Naive thymus-derived CD4-positive, alpha-beta T cell (primary cell): ENCODE measurements around the gene CCDC88C. TPM values are rescaled to one million over a fixed set of nuclear protein-coding genes. Genes with fewer than 3 reads are reported as not detected.
A peak's percentile ranks its signal among the peaks of the same experiment; 100 is the strongest.

Experiments used
- ATAC-seq: fragments of 150-1000 bp; cut with Tn5 transposase; 2 replicates; pipeline ENCODE4 v1.10.0; 2021; ENCODE audit warnings: mild to moderate bottlenecking, moderate library complexity
- CTCF ChIA-PET: fragments of 350-600 bp; sonication (Branson Sonifier 250); formaldehyde crosslinking; loops from one replicate; lab custom pipeline; 2021; ENCODE audit warnings: antibody characterized with exemption; lab: Charles Lee
- POLR2A ChIA-PET: fragments of 350-600 bp; sonication (Branson Sonifier 250); formaldehyde crosslinking; loops from one replicate; lab custom pipeline; 2021; ENCODE audit warnings: antibody characterized with exemption, inconsistent platforms; lab: Charles Lee
- DNase-seq, 9 donors: peaks; one replicate each; pipeline versions ENCODE4 v3.0.0 to v3.0.0-alpha.2; 2020 to 2022; ENCODE audit warnings: mixed read lengths in 1 of 9
- H3K27ac ChIP-seq: one replicate; pipeline ENCODE4 v1.7.0; 2013; ENCODE audit warnings: mild to moderate bottlenecking, low read depth, low read length, moderate library complexity
- H3K27me3 ChIP-seq, 2 donors: one replicate each; pipeline ENCODE4 v1.7.0; 2013; ENCODE audit warnings: low read length in 2 of 2, mild to moderate bottlenecking in 2 of 2, moderate library complexity in 2 of 2; ENCODE audit not compliant: control insufficient read depth in 2 of 2, insufficient read depth in 2 of 2
- H3K36me3 ChIP-seq, 3 experiments: 1 replicate in 2 of 3; 2 replicates in 1 of 3; pipeline ENCODE4 v1.7.0; 2013; ENCODE audit warnings: low read length in 3 of 3, mild to moderate bottlenecking in 3 of 3, moderate library complexity in 1 of 3; ENCODE audit not compliant: insufficient read depth in 3 of 3, control insufficient read depth in 2 of 3
- H3K4me1 ChIP-seq, 2 donors: one replicate each; pipeline ENCODE4 v1.7.0; 2013; ENCODE audit warnings: low read length in 2 of 2, mild to moderate bottlenecking in 2 of 2, moderate library complexity in 1 of 2; ENCODE audit not compliant: control insufficient read depth in 2 of 2, insufficient read depth in 2 of 2
- H3K4me3 ChIP-seq: 2 replicates; pipeline ENCODE4 v1.7.0; 2013; ENCODE audit warnings: mild to moderate bottlenecking, low read length
- H3K9me3 ChIP-seq, 3 experiments: 1 replicate in 2 of 3; 2 replicates in 1 of 3; pipeline ENCODE4 v1.7.0; 2013; ENCODE audit warnings: low read length in 3 of 3; ENCODE audit not compliant: control insufficient read depth in 2 of 3
- H3K27ac Mint-ChIP-seq, 9 donors: one replicate each; pipeline ENCODE4 v1.8.0; 2020 to 2022; ENCODE audit warnings: mixed read lengths in 9 of 9, mild to moderate bottlenecking in 8 of 9, moderate library complexity in 5 of 9, inconsistent platforms in 2 of 9
- H3K27me3 Mint-ChIP-seq, 5 donors: one replicate each; pipeline ENCODE4 v1.8.0; 2021 to 2022; ENCODE audit warnings: mixed read lengths in 5 of 5, mild to moderate bottlenecking in 1 of 5
- H3K36me3 Mint-ChIP-seq, 5 donors: one replicate each; pipeline ENCODE4 v1.8.0; 2020 to 2022; ENCODE audit warnings: mixed read lengths in 5 of 5, mild to moderate bottlenecking in 3 of 5, inconsistent platforms in 1 of 5
- H3K4me1 Mint-ChIP-seq, 7 donors: one replicate each; pipeline ENCODE4 v1.8.0; 2020 to 2022; ENCODE audit warnings: mixed read lengths in 7 of 7, mild to moderate bottlenecking in 3 of 7, inconsistent platforms in 1 of 7
- H3K4me3 Mint-ChIP-seq, 10 donors: one replicate each; pipeline ENCODE4 v1.8.0; 2020 to 2022; ENCODE audit warnings: mild to moderate bottlenecking in 10 of 10, mixed read lengths in 10 of 10, moderate library complexity in 6 of 10, inconsistent platforms in 2 of 10
- H3K9me3 Mint-ChIP-seq, 11 donors: one replicate each; pipeline ENCODE4 v1.8.0; 2020 to 2022; ENCODE audit warnings: mixed read lengths in 11 of 11, mild to moderate bottlenecking in 4 of 11, inconsistent platforms in 1 of 11, moderate library complexity in 1 of 11
- intact Hi-C, 2 donors: fragments of 100-400 bp; cut with micrococcal nuclease; formaldehyde crosslinking; loops; one replicate each; pipeline ENCODE4 v1.15.1; 2023
- polyA plus RNA-seq, 2 donors: library from polyadenylated mRNA; unstranded; fragments of 300-500 nt; fragmentation: Illumina TruSeq; gene quantifications; one replicate each; pipeline ENCODE4 v1.2.3, GENCODE V29; 2021
- total RNA-seq, 6 experiments: library from RNA in 5 of 6; stranded (reverse) in 5 of 6; gene quantifications; 1 replicate in 5 of 6; 2 replicates in 1 of 6; pipeline ENCODE4 v1.2.3 and lab custom pipeline; 2021 to 2026

The CCDC88C gene
- total and polyA plus RNA-seq, 7 experiments from 2014 or later: 23.6 to 324 (median 274) TPM

DNA sequence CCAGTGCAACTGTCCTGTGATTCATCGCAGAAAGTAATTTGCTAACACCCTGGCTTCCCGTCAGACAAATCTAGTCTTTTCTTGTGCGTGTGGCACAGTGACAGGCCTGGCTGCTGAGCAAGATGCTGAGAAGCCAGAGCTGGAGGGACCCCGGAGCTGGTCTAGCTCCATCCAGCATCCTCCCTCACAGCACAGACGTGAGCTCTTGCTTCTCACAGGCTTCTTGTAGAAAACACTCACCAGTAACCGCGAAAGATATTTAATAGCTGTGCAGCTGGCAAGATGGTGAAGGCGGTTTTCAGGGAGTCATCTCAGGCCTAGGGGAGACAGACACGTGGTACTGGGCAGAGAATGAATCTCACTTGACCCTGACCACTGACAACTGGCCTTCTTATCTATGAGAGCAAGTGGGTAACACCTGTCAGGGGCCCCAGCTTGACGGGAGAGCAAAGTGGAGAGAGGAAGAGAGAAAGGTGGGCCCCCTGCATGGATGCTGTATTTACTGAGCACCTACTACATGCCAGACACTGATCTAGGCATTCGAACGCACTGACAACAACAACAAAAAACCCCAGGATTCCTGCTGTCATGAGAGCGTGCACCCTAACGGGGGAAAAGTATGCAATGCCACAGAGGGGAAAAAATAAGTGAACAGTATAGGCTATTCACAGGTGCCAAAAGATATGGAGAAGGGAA lies 63.3 kb downstream of the CCDC88C start:
- no peak for DNase-seq
- POLR2A ChIA-PET: interaction anchor here (0.8 to 9.6 kb wide), 6 partner anchors 8 to 90 kb away, joined by 3 to 150 read pairs (median 4); partner anchors contain the start of gene CCDC88C

DNA sequence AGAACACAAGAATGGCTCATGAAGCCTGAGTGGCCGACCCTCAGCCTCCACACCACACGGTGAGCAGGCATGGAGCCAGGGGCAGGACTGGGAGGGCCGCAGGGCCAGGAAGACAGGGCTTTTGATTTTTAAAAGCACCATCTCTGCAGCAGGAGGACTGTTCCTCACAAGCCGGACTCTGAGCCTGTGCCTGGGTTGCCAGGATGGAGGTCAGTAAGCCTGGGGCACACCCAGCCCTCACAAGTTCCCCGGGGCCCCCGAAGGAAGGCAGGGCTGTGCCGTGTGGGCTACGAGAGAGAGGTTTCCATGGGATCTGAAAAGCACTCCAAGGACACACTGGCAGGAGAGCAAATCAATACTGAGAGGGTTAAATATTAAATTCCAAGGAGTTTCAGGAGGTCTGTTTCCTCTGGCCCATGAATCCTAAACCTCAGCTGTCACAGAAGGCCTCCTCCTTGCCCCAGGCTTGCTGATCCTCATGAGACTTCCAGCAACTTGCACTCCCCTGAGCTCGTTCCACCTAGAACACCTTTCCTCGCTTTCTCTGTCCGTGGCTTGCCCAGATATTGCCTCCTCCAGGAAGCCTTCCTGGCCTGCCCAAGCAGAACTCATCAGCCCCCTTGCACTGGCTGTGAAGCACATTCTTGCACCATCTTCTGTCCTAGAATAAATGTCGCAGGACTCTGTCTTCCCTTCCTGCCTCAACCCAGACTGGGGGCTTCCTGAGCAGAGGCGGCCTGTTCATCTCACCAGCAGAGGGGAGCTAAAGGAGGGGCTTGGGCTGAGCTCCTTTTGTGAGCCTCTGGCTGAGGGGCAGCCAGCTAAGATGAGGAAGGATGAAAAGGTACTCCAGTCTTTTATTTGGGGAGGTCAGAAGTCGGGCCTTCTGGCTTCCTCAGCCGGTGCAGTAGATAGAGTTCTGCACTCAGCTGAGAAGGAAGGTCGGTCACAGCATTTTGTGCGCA lies 64.6 kb downstream of the CCDC88C start:
- no peaks in the 10 kb centered on the region for H3K27me3 ChIP-seq
- H3K36me3 ChIP-seq: peaks cover 0 to 30% (median 6%) of the 10 kb centered on the region in 3 experiments
- POLR2A ChIA-PET: interaction anchor here (1.0 to 9.6 kb wide), 5 partner anchors 29 to 88 kb away, joined by 3 to 150 read pairs (median 6); partner anchors contain the start of gene CCDC88C
- H3K9me3 ChIP-seq: no peaks in the 10 kb centered on the region
- ATAC-seq: no peak
- no peaks in the 10 kb centered on the region for H3K27me3 Mint-ChIP-seq
- peaks cover 0 to 26% (median 12%) of the 10 kb centered on the region in 5 donors for H3K36me3 Mint-ChIP-seq
- no peak overlapping the region for H3K4me3 ChIP-seq
- peak overlapping the region; percentile 86 to 98 (median 95) for H3K27ac Mint-ChIP-seq
- H3K4me1 Mint-ChIP-seq: peaks cover 83 to 98% (median 93%) of the 10 kb centered on the region in 7 donors
- intact Hi-C loops: no loop called here
- H3K27ac ChIP-seq: peak overlapping the region; percentile 75
- H3K9me3 Mint-ChIP-seq: peaks cover 0 to 2% (median 0%) of the 10 kb centered on the region in 11 donors
- DNase-seq: no peak
- H3K4me3 Mint-ChIP-seq: peak overlapping the region in 9 of 10 donors; percentile 42 to 97 (median 80)
- CTCF ChIA-PET: interaction anchor here (1.5 to 1.7 kb wide), 2 partner anchors 9 to 30 kb away, joined by 3 to 4 read pairs; no protein-coding TSS in a partner anchor
- peaks cover 87 to 91% of the 10 kb centered on the region in 2 donors for H3K4me1 ChIP-seq

More for the DNA sequence above, 63.3 kb downstream of the CCDC88C start:
- H3K4me1 ChIP-seq: peaks cover 77 to 80% of the 10 kb centered on the region in 2 donors
- H3K27ac ChIP-seq: peak overlapping the region; percentile 75
- intact Hi-C loops: loop anchor here in 1 of 2 donors (2.0 kb wide), 1 partner anchor 14 kb away; no protein-coding TSS in a partner anchor
- Mint-ChIP-seq H3K36me3 (peaks cover 0 to 25% (median 12%) of the 10 kb centered on the region in 5 donors), H3K27me3 (no peaks in the 10 kb centered on the region), H3K9me3 (peaks cover 0 to 2% (median 0%) of the 10 kb centered on the region in 11 donors), H3K4me1 (peaks cover 78 to 99% (median 92%) of the 10 kb centered on the region in 7 donors), H3K27ac (peak overlapping the region; percentile 47 to 98 (median 93)), H3K4me3 (peak overlapping the region in 8 of 10 donors; percentile 69 to 97 (median 80))
- no peaks in the 10 kb centered on the region for H3K27me3 ChIP-seq
- no peak overlapping the region for H3K4me3 ChIP-seq
- no peaks in the 10 kb centered on the region for H3K9me3 ChIP-seq
- CTCF ChIA-PET: interaction anchor here (0.7 to 2.3 kb wide), 5 partner anchors 11 to 49 kb away, joined by 3 to 12 read pairs (median 4); no protein-coding TSS in a partner anchor
- peaks cover 0 to 43% (median 14%) of the 10 kb centered on the region in 3 experiments for H3K36me3 ChIP-seq
- no peak for ATAC-seq

DNA sequence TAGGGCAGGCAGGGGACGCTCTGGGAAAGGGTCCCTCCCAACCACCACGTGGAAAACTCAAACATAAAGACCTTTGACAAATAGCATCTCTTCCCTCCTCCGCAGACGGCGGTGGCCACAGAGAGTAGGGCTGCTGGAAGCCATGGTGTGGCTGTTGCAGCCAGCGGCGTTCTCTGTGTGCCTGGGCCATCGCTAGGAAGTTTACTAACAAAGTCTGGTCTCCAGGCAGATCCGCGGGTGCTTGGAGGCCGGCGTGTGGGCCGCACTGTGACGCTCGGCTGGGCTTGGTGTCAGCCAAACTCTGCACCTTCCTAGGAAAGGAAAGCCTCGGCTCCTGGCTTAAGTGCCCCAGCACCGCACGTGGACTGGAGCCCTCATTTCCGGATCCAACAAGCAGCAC lies 65.6 kb downstream of the CCDC88C start:
- CTCF ChIA-PET: interaction anchor here (0.6 to 1.5 kb wide), 3 partner anchors 29 to 165 kb away, joined by 3 to 4 read pairs (median 4); no protein-coding TSS in a partner anchor
- POLR2A ChIA-PET: interaction anchor here (1.1 to 9.6 kb wide), 8 partner anchors 8 to 64 kb away, joined by 3 to 150 read pairs (median 6); partner anchors contain the start of gene CCDC88C
- Mint-ChIP-seq H3K4me1 (peaks cover 80 to 97% (median 91%) of the 10 kb centered on the region in 7 donors), H3K9me3 (peaks cover 0 to 2% (median 0%) of the 10 kb centered on the region in 11 donors), H3K36me3 (peaks cover 0 to 28% (median 14%) of the 10 kb centered on the region in 5 donors), H3K27ac (peak overlapping the region; percentile 86 to 98 (median 95)), H3K27me3 (no peaks in the 10 kb centered on the region), H3K4me3 (peak overlapping the region; percentile 80 to 97 (median 89))
- H3K4me3 ChIP-seq: peak overlapping the region; percentile 31
- ATAC-seq: no peak
- no peak for DNase-seq
- H3K4me1 ChIP-seq: peaks cover 81 to 82% of the 10 kb centered on the region in 2 donors
- H3K9me3 ChIP-seq: no peaks in the 10 kb centered on the region
- peak overlapping the region; percentile 75 for H3K27ac ChIP-seq
- peaks cover 0 to 20% (median 6%) of the 10 kb centered on the region in 3 experiments for H3K36me3 ChIP-seq
- H3K27me3 ChIP-seq: no peaks in the 10 kb centered on the region
- intact Hi-C loops: no loop called here

DNA sequence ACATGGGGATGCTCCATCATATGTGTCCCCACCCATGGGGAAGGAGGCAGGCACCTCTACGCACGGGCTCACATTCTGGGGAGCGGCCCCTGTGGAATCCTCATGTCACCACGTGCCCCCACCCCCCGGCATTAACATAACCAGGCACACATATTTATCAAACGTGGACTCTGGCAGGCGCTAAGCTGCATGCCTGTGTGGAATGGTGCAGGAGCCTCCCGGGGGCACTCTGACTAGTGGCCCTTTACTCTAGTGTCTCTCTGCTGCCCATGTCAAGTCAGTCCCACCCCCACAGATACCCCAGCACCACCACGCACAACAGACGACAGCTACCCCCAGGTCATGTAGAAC lies 66.1 kb downstream of the CCDC88C start:
- DNase-seq: no peak
- no peaks in the 10 kb centered on the region for H3K9me3 ChIP-seq
- no peaks in the 10 kb centered on the region for H3K27me3 ChIP-seq
- H3K36me3 ChIP-seq: peaks cover 0 to 15% (median under 1%) of the 10 kb centered on the region in 3 experiments
- H3K27me3 Mint-ChIP-seq: no peaks in the 10 kb centered on the region
- H3K9me3 Mint-ChIP-seq: peaks cover 0 to 2% (median 0%) of the 10 kb centered on the region in 11 donors
- H3K4me3 ChIP-seq: peak overlapping the region; percentile 31
- H3K27ac ChIP-seq: peak overlapping the region; percentile 75
- peak overlapping the region; percentile 86 to 98 (median 95) for H3K27ac Mint-ChIP-seq
- H3K4me1 ChIP-seq: peaks cover 76 to 81% of the 10 kb centered on the region in 2 donors
- ChIA-PET POLR2A (interaction anchor here (0.7 to 9.6 kb wide), 17 partner anchors 8 to 158 kb away, joined by 3 to 150 read pairs (median 5); partner anchors contain the start of genes CCDC88C and PPP4R3A), CTCF (interaction anchor here (1.0 to 2.8 kb wide), 4 partner anchors 28 to 67 kb away, joined by 3 to 14 read pairs (median 4); partner anchors contain the start of gene CCDC88C)
- peaks cover 78 to 97% (median 89%) of the 10 kb centered on the region in 7 donors for H3K4me1 Mint-ChIP-seq
- peak overlapping the region; percentile 80 to 97 (median 89) for H3K4me3 Mint-ChIP-seq
- peaks cover 0 to 29% (median 17%) of the 10 kb centered on the region in 5 donors for H3K36me3 Mint-ChIP-seq
- no peak for ATAC-seq
- intact Hi-C loops: loop anchor here (1.0 to 2.0 kb wide), 7 partner anchors 15 to 65 kb away; no protein-coding TSS in a partner anchor

DNA sequence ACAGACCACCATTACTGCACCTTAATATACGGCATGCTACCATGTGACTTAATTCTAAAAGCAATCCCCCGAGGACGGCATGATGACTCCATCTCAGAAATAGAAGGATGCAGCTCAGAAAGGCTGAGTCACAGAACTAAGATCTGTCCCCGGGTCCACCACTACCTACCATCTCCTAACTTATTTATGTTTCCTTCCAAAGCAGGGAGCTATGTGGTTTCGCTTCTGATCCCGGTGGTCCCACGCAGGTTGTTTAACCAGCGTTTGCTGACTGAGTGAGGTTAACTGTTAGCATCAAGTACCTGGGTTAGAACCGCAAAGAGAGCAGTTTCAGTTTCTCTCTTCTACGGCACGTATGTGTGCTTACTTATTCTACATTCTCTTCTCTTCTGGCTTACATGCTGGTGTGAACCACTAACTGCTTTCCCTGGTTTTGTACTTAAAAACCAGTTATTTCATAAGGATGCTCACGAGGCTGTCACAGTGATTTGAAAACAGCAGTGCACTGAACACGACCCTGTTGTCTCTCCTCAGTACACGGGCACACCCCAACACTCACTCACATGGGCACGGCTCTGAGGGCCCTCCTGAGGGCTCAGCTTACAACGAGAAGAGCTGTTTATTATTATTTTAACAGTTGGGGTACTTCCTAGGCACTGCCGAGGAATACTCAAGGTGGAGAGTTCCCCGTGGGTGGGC lies 66.7 kb downstream of the CCDC88C start:
- Mint-ChIP-seq H3K27ac (peak overlapping the region; percentile 86 to 98 (median 95)), H3K36me3 (peaks cover 0 to 29% (median 17%) of the 10 kb centered on the region in 5 donors), H3K27me3 (no peaks in the 10 kb centered on the region), H3K4me3 (peak overlapping the region; percentile 80 to 97 (median 89)), H3K9me3 (peaks cover 0 to 2% (median 0%) of the 10 kb centered on the region in 11 donors), H3K4me1 (peaks cover 78 to 97% (median 89%) of the 10 kb centered on the region in 7 donors)
- intact Hi-C loops: loop anchor here (1.0 to 2.0 kb wide), 7 partner anchors 16 to 65 kb away; no protein-coding TSS in a partner anchor
- Histone ChIP-seq H3K9me3 (no peaks in the 10 kb centered on the region), H3K36me3 (peaks cover 0 to 15% (median 0%) of the 10 kb centered on the region in 3 experiments), H3K4me3 (peak overlapping the region; percentile 31), H3K27me3 (no peaks in the 10 kb centered on the region), H3K4me1 (peaks cover 71 to 77% of the 10 kb centered on the region in 2 donors), H3K27ac (peak overlapping the region; percentile 75)
- CTCF ChIA-PET: interaction anchor here (1.0 to 2.8 kb wide), 6 partner anchors 21 to 67 kb away, joined by 3 to 14 read pairs (median 4); partner anchors contain the start of gene CCDC88C
- ATAC-seq: peak; percentile 75
- peak in 8 of 9 donors; percentile 55 to 82 (median 72) for DNase-seq
- POLR2A ChIA-PET: interaction anchor here (0.6 to 9.6 kb wide), 23 partner anchors 9 to 159 kb away, joined by 3 to 150 read pairs (median 5); partner anchors contain the start of genes CCDC88C and PPP4R3A
